ENCODE results near the gene SLC25A21.
"Not testable (repeated sequence)": the region's sequence is repeated elsewhere in the genome, so short reads cannot be mapped to it uniquely, and the experiment has no call there.

Gene SLC25A21

DNA sequence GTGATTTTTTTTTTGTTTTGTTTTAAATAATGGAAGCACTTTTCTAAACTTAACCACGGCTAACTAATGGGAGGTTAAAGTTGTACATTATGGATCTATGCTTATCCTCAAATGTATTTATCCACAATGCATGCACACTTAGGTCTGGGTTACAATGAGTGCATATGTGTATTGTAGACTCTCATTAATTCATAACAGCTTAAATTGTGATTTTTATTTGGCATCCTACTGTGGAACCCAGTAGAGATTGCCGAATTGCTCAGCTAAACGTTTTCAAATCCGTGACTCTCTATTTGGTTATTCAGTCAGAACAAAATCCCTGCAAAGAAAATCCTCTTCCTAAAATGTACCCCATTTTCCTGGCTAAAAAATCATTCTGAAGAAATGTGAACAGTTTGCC is 244.0 kb downstream of the SLC25A21 start:
- no peaks in the 10 kb centered on the region for H3K27me3 ChIP-seq (ENCODE audit: control insufficient read depth, insufficient read depth, low read length)
- H3K4me3 ChIP-seq (ENCODE audit: low read length), result no peak overlapping the region
- H3K4me1 ChIP-seq (ENCODE audit: control insufficient read depth, insufficient read depth, low read length), result no peaks in the 10 kb centered on the region
- no peak overlapping the region for H3K4me2 ChIP-seq (ENCODE audit: low read length)
- no peaks in the 10 kb centered on the region for H3K9me3 ChIP-seq (replicated peaks; ENCODE audit: low read length)
- H3K36me3 ChIP-seq (ENCODE audit: insufficient read depth, low read length), result no peaks in the 10 kb centered on the region
- H3K9ac ChIP-seq (ENCODE audit: low read depth, low read length), result no peak overlapping the region

DNA sequence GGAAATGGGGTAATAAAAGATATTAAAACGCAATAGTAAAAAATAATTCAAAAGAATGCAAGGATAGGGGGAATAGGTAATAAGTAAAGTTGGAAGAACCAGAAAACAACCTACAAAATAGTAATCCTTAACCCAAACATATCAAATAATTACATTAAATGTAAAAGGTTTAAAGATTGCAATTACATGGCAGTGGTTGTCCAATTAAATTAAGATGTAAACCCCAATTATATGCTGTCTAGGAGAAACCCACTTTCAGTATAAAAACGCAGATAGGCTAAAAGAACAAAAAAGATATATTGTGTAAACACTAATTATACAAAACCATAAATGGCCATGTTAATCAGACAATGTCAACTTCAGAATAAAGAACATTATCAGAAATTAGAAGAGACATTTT is 247.3 kb downstream of the SLC25A21 start:
- Histone ChIP-seq H3K4me2 (ENCODE audit: low read length) (no peak overlapping the region), H3K9ac (ENCODE audit: low read depth, low read length) (no peak overlapping the region), H3K4me1 (ENCODE audit: control insufficient read depth, insufficient read depth, low read length) (no peaks in the 10 kb centered on the region), H3K27me3 (ENCODE audit: control insufficient read depth, insufficient read depth, low read length) (no peaks in the 10 kb centered on the region), H3K4me3 (ENCODE audit: low read length) (no peak overlapping the region), H3K36me3 (ENCODE audit: insufficient read depth, low read length) (no peaks in the 10 kb centered on the region), H3K9me3 (replicated peaks; ENCODE audit: low read length) (no peaks in the 10 kb centered on the region)

DNA sequence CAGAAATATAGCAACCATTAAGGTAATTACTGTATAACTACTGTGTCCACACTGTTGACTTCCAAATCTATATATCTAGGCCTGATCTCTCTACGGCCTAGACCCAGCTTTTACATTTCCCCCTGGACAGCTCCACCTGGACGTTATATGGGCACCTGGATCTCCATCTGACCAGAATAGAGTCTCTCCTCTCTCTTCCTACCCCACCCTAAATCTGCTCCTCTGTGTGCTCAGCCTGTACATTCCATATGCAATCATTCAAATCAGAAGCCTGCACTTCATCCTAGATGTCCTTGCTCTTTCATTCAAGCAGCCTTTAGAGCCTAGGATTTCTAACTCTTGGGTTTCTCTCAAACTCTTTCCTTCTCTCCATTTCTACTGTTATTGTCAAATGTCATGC is 255.7 kb downstream of the SLC25A21 start:
- Histone ChIP-seq H3K36me3 (ENCODE audit: insufficient read depth, low read length) (no peaks in the 10 kb centered on the region), H3K9me3 (replicated peaks; ENCODE audit: low read length) (no peaks in the 10 kb centered on the region), H3K4me3 (ENCODE audit: low read length) (no peak overlapping the region), H3K4me2 (ENCODE audit: low read length) (no peak overlapping the region), H3K4me1 (ENCODE audit: control insufficient read depth, insufficient read depth, low read length) (no peaks in the 10 kb centered on the region), H3K27me3 (ENCODE audit: control insufficient read depth, insufficient read depth, low read length) (no peaks in the 10 kb centered on the region), H3K9ac (ENCODE audit: low read depth, low read length) (no peak overlapping the region)

DNA sequence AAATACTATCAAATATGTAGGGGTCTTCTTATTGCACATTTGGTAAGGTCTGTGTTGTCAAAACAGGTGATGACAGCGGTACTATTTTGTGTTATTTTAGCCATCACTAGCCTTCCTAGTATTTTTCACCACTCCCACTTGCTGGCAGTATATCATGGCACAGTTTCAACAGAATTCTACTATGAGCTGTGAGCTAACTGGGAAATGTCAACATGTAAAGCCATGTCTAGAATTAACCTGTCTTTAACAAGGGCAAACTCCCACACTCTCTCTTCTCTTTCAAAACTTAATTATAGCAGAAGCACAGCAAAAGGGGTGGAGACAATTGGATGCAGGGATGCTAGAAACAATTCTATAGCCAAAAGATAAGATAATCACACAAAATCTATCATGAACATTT is 257.3 kb downstream of the SLC25A21 start:
- Histone ChIP-seq H3K4me3 (ENCODE audit: low read length) (no peak overlapping the region), H3K9ac (ENCODE audit: low read depth, low read length) (no peak overlapping the region), H3K9me3 (replicated peaks; ENCODE audit: low read length) (no peaks in the 10 kb centered on the region), H3K4me2 (ENCODE audit: low read length) (no peak overlapping the region), H3K4me1 (ENCODE audit: control insufficient read depth, insufficient read depth, low read length) (no peaks in the 10 kb centered on the region), H3K27me3 (ENCODE audit: control insufficient read depth, insufficient read depth, low read length) (no peaks in the 10 kb centered on the region), H3K36me3 (ENCODE audit: insufficient read depth, low read length) (no peaks in the 10 kb centered on the region)

DNA sequence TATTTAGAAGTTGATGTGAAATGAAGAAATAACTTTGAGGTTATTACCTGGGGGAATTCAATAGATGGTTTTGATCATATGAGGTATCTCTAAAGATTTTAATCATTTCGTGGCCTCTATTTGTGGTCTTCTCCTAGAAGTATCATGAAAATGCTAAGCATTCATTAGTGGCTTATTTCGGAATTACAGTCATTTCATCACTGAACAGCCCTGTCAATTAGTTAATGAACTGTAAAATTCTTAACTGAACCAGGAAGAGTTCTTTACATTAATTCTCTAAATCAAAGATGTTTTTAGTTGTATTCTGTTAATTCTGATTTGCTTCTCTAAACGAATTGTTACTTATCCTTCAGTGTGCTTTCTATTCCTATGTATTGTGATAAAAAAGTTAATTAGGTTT is 261.8 kb downstream of the SLC25A21 start:
- Histone ChIP-seq H3K9me3 (replicated peaks; ENCODE audit: low read length) (no peaks in the 10 kb centered on the region), H3K36me3 (ENCODE audit: insufficient read depth, low read length) (no peaks in the 10 kb centered on the region), H3K4me1 (ENCODE audit: control insufficient read depth, insufficient read depth, low read length) (no peaks in the 10 kb centered on the region), H3K4me3 (ENCODE audit: low read length) (no peak overlapping the region), H3K9ac (ENCODE audit: low read depth, low read length) (no peak overlapping the region), H3K27me3 (ENCODE audit: control insufficient read depth, insufficient read depth, low read length) (no peaks in the 10 kb centered on the region), H3K4me2 (ENCODE audit: low read length) (no peak overlapping the region)

DNA sequence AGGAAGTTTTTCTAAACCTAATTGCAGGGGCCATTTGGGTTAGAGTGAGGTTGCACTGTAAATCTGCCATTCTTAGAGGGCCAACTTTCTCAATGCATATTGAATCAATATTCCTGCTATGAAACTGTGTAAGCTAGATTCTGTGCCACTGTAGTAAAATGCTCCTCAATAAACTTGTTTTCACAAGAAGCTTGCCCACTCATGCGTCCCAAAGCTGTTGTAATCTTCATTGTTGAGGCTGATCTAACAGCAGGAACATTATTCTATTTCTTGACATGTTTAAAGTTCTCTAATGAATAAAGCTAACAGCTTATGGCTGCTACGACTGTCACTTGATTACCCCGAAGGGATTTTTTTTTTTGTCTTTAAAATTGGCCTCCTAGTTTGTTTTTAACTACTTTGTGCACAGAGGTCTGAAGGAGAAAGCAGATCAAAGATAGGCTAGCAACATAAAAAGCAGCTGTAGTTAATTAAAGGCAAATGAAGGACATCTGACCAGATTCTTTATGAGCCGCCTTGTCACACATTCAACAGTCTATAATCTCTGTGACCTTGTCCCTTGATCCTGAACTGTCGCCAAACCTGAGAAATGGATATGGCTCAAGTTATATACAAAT is 267.0 kb downstream of the SLC25A21 start:
- Histone ChIP-seq H3K27me3 (ENCODE audit: control insufficient read depth, insufficient read depth, low read length) (peaks cover 4% of the 10 kb centered on the region), H3K4me2 (ENCODE audit: low read length) (no peak overlapping the region), H3K36me3 (ENCODE audit: insufficient read depth, low read length) (no peaks in the 10 kb centered on the region), H3K4me1 (ENCODE audit: control insufficient read depth, insufficient read depth, low read length) (peaks cover 5% of the 10 kb centered on the region), H3K9me3 (replicated peaks; ENCODE audit: low read length) (no peaks in the 10 kb centered on the region), H3K9ac (ENCODE audit: low read depth, low read length) (no peak overlapping the region), H3K4me3 (ENCODE audit: low read length) (no peak overlapping the region)

DNA sequence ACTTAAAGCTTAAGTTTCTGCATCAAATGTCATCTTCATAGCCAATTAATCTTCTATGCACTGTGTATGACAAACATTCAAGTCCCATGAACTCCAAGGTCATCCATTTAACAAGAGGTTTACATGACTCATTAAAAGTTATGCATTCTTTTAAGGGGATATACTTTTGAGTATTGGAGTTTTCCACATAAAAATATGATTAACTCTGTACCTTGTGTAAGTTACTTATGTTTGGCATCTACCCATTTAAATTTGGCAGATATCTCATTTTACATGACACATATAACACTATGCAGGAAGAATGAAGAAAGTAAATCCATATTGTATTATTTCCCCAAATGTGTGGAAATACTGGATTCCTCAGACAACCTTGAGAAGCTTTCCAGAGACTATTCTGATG is 270.5 kb downstream of the SLC25A21 start:
- Histone ChIP-seq H3K9me3 (replicated peaks; ENCODE audit: low read length) (no peaks in the 10 kb centered on the region), H3K4me2 (ENCODE audit: low read length) (peak overlapping the region; percentile 27), H3K9ac (ENCODE audit: low read depth, low read length) (no peak overlapping the region), H3K36me3 (ENCODE audit: insufficient read depth, low read length) (no peaks in the 10 kb centered on the region), H3K4me3 (ENCODE audit: low read length) (no peak overlapping the region), H3K4me1 (ENCODE audit: control insufficient read depth, insufficient read depth, low read length) (peaks cover 5% of the 10 kb centered on the region), H3K27me3 (ENCODE audit: control insufficient read depth, insufficient read depth, low read length) (peaks cover 4% of the 10 kb centered on the region)

DNA sequence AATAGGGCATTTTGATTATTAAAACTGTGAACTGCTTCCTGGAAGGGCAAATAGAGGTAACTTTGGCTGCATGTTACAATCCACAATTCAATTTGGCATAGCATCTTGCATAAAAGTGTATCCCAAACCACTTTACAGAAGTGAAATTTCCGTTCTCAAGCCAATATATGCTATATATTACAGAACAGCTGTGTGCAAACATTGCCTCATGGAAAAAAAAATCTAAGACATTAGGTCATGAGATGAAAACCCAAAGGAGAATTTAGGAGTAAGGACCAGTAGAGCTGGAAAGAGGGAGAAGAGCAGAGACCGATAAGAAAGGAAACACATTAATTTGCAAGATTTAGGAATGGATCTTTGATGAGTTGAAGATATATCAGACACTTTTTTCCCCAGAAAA is 271.6 kb downstream of the SLC25A21 start:
- Histone ChIP-seq H3K4me1 (ENCODE audit: control insufficient read depth, insufficient read depth, low read length) (peaks cover 5% of the 10 kb centered on the region), H3K27me3 (ENCODE audit: control insufficient read depth, insufficient read depth, low read length) (peaks cover 4% of the 10 kb centered on the region), H3K9me3 (replicated peaks; ENCODE audit: low read length) (no peaks in the 10 kb centered on the region), H3K4me3 (ENCODE audit: low read length) (no peak overlapping the region), H3K36me3 (ENCODE audit: insufficient read depth, low read length) (no peaks in the 10 kb centered on the region), H3K9ac (ENCODE audit: low read depth, low read length) (no peak overlapping the region), H3K4me2 (ENCODE audit: low read length) (no peak overlapping the region)

DNA sequence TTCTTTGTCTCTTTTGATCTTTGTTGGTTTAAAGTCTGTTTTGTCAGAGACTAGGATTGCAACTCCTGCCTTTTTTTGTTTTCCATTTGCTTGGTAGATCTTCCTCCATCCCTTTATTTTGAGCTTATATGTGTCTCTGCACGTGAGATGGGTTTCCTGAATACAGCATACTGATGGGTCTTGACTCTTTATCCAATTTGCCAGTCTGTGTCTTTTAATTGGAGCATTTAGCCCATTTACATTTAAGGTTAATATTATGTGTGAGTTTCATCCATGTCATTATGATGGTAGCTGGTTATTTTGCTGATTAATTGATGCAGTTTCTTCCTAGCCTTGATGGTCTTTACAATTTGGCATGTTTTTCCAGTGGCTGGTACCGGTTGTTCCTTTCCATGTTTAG is 276.1 kb downstream of the SLC25A21 start:
- H3K9ac ChIP-seq (ENCODE audit: low read depth, low read length); H3K27me3 ChIP-seq (ENCODE audit: control insufficient read depth, insufficient read depth, low read length); H3K9me3 ChIP-seq (replicated peaks; ENCODE audit: low read length); H3K4me1 ChIP-seq (ENCODE audit: control insufficient read depth, insufficient read depth, low read length); H3K4me2 ChIP-seq (ENCODE audit: low read length); H3K4me3 ChIP-seq (ENCODE audit: low read length); H3K36me3 ChIP-seq (ENCODE audit: insufficient read depth, low read length): not testable (repeated sequence)

DNA sequence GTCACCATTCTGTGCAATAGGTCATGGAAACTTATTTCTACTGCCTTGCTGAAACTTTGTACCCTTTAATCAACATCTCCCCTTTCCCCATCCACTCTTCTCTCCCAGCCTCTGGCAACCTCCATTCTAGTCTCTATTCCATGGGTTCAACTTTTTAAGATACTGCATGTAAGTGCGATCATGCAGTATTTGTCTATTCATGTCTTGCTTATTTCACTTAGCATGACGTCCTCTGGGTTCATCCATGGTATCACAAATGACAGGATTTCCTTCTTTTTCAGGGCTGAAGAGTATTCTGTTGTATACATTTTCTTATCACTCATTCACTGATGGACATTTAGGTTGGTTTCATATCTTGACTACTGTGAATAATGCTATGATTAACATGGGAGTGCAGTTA is 288.4 kb downstream of the SLC25A21 start:
- Histone ChIP-seq H3K9me3 (replicated peaks; ENCODE audit: low read length) (no peaks in the 10 kb centered on the region), H3K4me1 (ENCODE audit: control insufficient read depth, insufficient read depth, low read length) (no peaks in the 10 kb centered on the region), H3K36me3 (ENCODE audit: insufficient read depth, low read length) (no peaks in the 10 kb centered on the region), H3K4me3 (ENCODE audit: low read length) (no peak overlapping the region), H3K9ac (ENCODE audit: low read depth, low read length) (no peak overlapping the region), H3K4me2 (ENCODE audit: low read length) (no peak overlapping the region), H3K27me3 (ENCODE audit: control insufficient read depth, insufficient read depth, low read length) (no peaks in the 10 kb centered on the region)

DNA sequence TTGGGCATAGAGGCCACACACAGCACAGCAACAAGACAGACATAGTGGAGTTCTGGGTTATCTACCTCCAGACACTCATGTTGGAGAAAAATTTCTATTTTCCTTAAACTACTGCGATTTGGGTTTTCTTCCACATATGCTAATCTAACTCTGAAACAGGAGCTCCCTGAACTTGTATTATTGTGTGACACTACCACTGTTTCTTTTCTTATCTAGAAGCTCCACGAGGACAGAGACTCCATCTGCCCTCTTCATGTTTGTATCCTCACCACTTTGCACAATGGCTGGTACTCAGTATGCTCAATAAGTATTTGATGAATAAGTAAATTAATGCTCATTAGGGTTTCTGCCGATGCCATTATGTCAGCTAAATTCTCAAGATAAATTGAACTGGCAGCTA is 292.1 kb downstream of the SLC25A21 start:
- Histone ChIP-seq H3K9ac (ENCODE audit: low read depth, low read length) (no peak overlapping the region), H3K4me1 (ENCODE audit: control insufficient read depth, insufficient read depth, low read length) (no peaks in the 10 kb centered on the region), H3K27me3 (ENCODE audit: control insufficient read depth, insufficient read depth, low read length) (no peaks in the 10 kb centered on the region), H3K4me3 (ENCODE audit: low read length) (no peak overlapping the region), H3K4me2 (ENCODE audit: low read length) (no peak overlapping the region), H3K36me3 (ENCODE audit: insufficient read depth, low read length) (no peaks in the 10 kb centered on the region), H3K9me3 (replicated peaks; ENCODE audit: low read length) (no peaks in the 10 kb centered on the region)

DNA sequence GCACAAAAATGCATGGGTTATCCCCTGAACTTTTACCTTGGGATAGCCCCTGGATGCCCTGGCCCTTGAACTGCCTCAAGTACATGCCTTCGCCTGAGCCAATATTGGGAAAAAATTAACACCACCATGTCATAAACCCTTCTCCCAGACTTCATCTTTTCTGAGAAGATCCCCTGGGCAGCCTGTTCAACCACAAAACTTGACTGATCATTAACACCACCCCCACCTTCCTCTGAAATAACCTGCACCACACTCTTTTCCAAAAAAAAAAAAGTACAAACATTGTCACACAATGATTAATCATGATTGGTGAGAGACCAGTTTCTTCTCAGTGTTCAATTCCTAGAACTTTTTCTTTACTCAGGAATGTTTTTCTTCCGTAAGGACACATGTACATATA is 292.8 kb downstream of the SLC25A21 start:
- no peaks in the 10 kb centered on the region for H3K27me3 ChIP-seq (ENCODE audit: control insufficient read depth, insufficient read depth, low read length)

More for the DNA sequence above, 292.8 kb downstream of the SLC25A21 start:
- no peaks in the 10 kb centered on the region for H3K36me3 ChIP-seq (ENCODE audit: insufficient read depth, low read length)
- no peaks in the 10 kb centered on the region for H3K9me3 ChIP-seq (replicated peaks; ENCODE audit: low read length)
- no peak overlapping the region for H3K9ac ChIP-seq (ENCODE audit: low read depth, low read length)
- no peak overlapping the region for H3K4me3 ChIP-seq (ENCODE audit: low read length)
- H3K4me1 ChIP-seq (ENCODE audit: control insufficient read depth, insufficient read depth, low read length), result no peaks in the 10 kb centered on the region
- H3K4me2 ChIP-seq (ENCODE audit: low read length), result no peak overlapping the region
